NOMO-1 treated with dmso at 0.1 percent for 144 hours (cell line): ENCODE measurements around the gene NT5M.
"Not testable (repeated sequence)": the region's sequence is repeated elsewhere in the genome, so short reads cannot be mapped to it uniquely, and the experiment has no call there.

Experiments
- DNase-seq: peaks from one replicate; lab custom pipeline; 2025; ENCODE audit not compliant: unreplicated experiment; lab: John Stamatoyannopoulos, UW

Gene NT5M

DNA sequence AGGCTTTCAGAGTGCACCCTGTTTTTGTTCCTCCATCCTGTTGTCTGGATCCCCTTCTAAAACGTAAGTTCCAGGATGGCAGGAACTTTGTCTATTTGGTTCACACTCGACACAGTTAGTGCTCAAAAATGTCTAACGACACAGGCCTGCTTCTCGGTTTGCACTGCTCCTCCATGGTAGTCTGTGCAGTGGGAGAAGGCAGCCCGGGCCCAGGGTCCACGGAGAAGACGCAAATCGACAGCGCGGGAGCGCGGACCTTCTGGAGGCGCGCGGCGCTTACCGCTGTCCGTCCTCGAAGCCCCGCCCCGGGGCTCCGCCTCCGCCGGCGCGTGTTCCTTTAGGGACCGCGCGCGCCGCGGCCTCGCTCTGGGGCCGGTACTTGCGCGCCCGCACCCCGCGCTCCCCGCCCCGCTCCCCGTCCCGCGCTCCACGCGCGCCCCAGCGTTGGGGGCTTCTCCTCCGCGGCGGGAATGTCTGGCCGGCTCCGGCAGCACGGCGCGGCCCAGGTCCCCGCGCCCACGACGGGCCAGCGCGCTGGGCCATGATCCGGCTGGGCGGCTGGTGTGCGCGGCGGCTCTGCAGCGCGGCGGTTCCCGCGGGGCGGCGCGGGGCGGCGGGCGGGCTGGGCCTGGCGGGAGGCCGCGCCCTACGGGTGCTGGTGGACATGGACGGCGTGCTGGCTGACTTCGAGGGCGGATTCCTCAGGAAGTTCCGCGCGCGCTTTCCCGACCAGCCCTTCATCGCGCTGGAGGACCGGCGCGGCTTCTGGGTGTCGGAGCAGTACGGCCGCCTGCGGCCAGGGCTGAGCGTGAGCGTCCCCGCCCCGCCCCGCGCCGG is at the start of gene NT5M:
TSS of gene NT5M (plus strand) at position 364 of the 837 bp plus-strand sequence. CDS start at position 542, 178 bp downstream.
- peak; percentile 79 for DNase-seq

GRCh38 chr17:17253406-17253805 is 49.8 kb upstream of the NT5M start:
- no peak for DNase-seq

- DNase-seq: no peak
Observed at GRCh38 chr17:17254036-17254435, 49.1 kb upstream of the NT5M start.

DNA sequence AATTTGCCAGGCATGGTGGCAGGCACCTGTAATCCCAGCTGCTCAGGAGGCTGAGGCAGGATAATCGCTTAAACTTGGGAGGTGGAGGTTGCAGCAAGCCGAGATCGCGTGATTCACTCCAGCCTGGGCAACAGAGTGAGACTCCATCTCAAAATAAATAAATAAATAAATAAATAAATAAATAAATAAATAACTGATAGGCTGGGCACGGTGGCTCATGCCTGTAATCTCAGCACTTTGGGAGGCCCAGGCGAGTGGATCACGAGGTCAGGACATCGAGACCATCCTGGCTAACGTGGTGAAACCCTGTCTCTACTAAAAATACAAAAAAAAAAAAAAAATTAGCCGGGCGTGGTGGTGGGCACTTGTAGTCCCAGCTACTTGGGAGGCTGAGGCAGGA is 47.5 kb upstream of the NT5M start:
- DNase-seq: not testable (repeated sequence)

DNA sequence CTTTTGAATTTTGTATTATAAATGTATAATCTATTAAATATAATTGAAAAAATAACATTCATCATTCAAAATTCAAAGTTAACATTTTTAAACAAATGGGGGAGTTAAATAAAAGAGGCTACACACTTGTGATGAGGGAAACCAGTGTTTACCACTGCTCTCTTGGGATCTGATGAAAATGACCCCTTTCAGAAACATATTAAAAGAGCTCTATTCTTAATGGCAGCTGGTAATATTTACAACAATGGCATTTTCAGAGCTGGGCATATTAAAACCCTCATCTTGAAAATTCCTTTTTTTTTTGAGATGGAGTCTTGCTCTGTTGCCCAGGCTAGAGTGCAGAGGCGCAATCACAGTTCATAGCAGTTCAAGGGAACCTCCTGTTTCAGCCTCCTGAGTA is 46.9 kb upstream of the NT5M start:
- no peak for DNase-seq

GRCh38 chr17:17258011-17258410 is 45.2 kb upstream of the NT5M start:
- no peak for DNase-seq

- no peak for DNase-seq
Observed at GRCh38 chr17:17258998-17259397, 44.2 kb upstream of the NT5M start.

DNA sequence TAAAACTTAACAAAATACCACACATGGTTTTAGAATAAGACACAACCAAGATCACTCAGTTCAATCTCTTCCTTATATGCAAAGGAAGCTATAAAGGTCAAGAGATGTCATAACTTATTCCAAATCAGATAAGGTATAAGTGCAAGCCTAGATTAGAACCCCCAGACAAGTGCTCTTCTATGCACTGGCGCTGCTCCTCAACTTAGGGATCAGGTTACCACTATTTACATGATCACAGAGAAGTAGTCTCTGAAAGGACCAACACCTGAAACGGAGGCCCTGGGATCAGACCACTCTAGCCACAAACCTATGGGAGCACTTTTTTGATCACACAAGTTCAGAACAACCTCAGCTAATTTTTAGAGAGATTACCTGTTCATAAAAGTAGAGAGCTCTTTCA is 38.7 kb upstream of the NT5M start:
- DNase-seq: no peak

DNA sequence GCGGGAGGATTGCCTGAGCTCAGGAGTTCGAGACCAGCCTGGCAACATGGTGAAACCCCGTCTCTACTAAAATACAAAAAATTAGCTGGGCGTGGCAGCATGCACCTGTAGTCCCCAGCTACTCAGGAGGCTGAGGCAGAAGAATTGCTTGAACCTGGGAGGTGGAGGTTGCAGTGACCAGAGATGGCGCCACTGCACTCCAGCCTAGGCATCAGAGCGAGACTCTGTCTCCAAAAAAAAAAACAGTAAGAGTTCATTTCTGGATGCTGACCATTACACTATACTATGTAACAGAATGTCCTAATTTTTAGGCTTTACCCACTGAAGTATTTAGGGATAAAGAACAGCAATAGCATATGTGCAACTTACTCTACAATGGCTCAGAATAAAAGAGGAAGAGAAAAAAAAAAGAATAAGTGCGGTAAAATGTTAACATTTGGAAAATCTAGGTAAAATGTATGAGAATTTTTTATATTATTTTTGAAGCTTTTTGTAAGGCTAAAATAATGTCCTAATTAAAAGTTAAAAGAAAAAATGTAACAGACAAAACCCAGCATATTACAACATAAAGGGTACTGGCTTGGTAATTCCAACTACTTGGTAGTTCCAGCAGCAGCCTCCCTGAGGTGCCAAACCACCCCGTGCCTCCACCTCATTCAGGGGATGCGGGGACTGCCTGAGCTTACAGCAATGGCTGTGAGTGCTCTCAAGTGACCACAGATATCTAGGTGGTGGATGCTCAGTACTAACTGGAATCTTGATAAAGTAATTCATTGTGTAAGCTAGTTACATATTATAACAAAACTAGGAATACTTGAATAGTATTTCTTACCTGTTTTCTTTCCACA is 33.0 kb upstream of the NT5M start:
- no peak for DNase-seq

- DNase-seq: peak; percentile 9
Observed at GRCh38 chr17:17275971-17276370, 27.2 kb upstream of the NT5M start.

DNA sequence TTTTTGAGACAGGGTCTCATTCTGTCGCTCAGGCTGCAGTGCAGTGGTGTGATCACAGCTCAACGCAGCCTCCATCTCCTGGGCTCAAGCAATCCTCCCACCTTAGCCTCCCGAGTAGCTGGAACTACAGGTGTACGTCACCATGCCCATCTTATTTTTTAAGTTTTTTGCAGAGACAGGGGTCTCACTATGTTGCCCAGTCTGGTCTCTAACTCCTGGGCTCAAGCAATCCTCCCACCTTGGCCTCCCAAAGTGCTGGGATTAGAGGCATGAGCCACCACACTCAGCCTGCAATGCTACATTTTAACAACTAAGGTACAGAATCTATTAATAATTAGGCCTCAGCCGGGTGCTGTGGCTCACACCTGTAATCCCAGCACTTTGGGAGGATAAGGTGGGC is 25.7 kb upstream of the NT5M start:
- not testable (repeated sequence) for DNase-seq

DNA sequence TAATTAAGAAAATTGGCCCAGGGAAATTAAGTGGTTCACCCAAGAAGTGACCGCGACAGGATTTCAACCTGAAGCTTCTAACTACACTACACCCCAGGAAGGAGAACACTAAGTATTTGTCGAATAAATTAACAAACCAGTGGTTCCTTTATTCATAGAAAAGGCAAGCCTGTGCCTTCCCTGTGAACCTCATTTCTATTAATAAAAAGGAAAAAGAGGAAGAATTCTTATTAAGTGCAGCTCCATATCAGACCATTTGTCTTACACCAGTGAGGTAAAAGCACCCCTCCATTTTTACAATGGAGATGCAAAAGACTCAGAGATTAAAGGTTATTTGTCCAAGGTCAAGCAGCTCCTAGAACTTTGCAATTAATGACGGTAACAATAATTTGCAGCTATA is 23.9 kb upstream of the NT5M start:
- DNase-seq: no peak

DNA sequence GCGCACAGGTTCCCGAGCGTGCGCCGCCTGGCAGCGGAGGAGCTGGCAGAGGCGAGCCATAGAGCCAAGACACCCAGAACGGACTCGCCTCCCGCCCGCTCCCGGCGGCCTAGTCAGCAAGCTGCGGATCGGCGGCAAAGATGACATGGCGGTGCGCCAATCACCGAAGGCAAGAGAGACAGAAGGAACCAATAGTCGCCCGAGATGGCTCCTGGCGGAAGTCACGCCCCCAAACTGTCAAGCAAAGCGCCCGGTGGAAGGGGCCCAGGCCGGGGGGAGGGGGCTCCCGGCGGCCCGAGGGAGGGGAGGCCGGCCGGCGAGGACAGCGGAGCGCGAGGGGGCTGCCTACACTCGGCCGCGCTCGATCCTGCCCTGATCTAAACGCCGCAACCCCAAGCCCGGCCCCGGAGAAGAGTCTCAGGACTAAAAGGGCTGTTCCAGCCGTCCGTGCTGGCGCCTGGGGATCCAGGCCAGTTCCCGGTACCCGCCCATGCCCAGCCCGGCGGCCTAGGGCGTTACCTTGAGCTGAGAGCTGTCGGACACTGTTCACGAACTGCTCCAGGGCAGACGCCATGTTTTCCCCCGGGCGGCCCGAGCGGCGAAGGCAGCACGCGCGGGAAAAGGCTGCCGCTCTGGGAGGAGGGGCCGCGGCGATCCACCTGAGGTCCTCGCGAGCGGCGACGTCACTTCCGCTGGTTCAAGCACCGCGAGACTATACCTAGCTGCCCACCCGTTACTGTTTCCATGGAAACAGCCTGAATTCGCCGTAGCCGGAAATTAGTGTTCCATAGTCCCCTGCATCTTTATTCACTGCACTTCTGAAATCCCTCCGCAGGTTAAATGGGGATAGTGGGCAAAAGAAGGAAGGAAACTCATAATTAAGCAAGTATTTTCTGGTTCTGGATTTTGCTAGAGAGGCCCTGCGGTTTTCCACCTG is 22.3 kb upstream of the NT5M start, which contains the start of gene COPS3:
TSS of gene COPS3 (minus strand) at position 634 of the 937 bp plus-strand sequence. CDS start at position 574, 60 bp downstream.
- DNase-seq: peak; percentile 94

- no peak for DNase-seq
Observed at GRCh38 chr17:17285951-17286350, 17.2 kb upstream of the NT5M start.

DNA sequence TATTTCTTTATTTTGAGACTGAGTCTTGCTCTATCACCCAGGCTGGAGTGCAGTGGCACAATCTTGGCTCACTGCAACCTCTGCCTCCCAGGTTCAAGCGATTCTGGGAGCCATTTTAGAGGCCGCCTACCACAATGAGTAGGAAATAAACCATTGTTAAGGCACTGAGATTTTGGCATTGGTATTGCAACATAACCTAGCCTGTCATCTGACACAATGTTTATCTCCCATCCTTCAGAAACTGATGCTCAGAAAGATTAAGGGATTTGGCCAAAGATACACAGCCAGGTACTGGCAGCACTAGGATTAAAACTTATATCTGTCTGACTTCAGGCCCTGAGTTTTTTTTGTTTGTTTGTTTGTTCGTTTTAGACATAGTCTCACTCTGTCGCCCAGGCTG is 14.1 kb upstream of the NT5M start:
- no peak for DNase-seq

- no peak for DNase-seq
Observed at GRCh38 chr17:17289701-17290100, 13.5 kb upstream of the NT5M start.

DNA sequence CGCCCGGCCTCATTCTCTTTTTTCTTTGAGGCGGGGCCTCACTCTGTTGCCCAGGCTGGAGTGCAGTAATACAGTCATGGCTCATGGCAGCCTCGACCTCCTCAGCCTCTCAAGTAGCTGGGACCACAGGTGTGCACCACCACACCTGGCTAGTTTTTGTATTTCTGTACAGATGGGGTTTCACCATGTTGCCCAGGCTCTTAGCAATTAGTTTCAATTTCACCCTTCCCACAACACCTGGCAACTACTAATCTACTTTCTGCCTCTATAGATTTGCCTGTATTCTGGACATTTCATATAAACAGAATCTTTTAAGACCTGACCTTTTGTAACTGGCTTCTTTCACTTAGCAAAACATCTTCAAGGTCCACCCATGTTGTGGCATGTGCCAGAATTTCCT is 8.0 kb upstream of the NT5M start:
- DNase-seq: no peak

DNA sequence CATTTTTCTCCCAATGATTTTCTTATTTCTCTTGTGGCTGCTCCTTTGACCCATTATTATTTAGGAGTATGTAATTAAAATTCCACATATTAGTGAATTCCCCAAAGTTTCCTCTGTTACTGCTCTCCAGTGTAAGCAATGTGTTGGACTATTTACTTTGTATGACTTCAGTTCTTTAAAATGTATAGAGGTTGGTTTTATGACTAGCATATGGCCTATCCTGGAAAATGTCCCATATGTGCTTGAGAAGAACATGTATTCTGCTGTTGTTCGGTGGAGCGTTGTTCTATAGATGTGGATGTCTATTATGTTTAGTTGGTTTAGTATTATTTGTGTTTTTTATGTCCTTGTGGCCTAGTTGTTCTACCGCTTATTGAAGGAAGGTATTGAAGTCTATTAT is 6.0 kb upstream of the NT5M start:
- no peak for DNase-seq

DNA sequence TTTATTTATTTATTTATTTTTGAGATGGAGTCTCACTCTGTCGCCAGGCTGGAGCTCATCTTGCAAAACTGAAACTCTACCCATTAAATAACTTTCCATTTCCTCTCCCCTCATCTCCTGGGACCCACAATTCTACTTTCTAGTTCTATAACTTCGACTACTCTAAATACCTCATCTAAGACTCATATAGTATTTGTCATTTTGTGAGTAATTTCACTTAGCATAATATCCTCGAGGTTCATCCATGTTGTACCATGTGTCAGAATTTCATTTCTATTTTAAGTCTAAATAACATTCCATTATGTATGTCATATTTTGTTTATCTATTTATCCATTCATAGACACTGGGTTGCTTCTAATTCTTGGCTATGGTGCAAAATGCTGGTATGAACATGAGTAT is 5.1 kb upstream of the NT5M start:
- no peak for DNase-seq

DNA sequence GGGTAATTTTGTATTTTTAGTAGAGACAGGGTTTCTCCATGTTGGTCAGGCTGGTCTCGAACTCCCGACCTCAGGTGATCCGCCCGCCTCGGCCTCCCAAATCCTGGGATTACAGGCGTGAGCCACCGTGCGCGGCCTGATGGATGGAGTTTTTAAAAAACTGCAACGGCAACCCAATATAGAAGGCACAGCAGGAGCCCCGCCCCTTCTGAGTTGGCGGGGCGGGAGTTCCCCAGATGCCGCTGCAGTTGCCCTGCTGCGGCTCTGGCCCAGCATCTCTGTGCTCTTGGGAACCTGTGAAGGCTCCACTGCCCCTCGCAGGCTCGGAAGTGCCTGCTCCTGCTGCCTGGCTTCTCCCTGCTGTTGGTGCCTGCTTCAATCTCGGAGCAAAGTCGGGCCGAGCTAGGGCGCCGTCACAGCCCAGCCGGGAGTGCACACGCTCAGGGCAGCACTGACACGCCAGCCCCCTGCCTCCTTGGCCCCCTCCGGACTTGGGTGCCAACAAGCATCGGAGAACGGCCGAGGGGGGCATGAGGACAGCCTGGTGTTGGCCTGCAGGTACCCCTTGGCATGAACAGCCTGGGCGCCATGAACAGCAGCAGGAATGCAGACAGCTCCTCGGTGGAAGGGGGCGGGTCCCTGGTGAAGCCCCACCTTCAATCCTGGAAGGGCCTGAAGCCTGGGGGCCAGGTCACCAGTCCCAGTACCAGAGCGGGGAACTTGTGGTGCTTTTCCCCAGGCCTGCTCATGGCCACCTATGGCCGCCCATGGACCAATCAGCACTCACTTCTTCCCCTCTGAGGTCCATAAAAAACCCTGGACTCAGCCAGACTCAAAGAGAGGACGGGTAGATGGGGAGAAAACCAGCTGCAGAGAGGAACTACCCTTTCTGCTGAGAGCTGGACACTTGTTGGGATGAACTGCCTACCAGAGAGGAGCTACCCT is 2.3 kb upstream of the NT5M start:
- DNase-seq: no peak
